Osteoblast (primary cell): ENCODE data around the gene TOR4A. TPM values are rescaled to one million over a fixed set of nuclear protein-coding genes. Genes with fewer than 3 reads are reported as not detected.

Source experiments
- DNase-seq: peaks from one replicate; pipeline ENCODE4 v3.0.0; 2011; ENCODE audit warnings: low spot score, mixed read lengths; ENCODE audit not compliant: insufficient read length; ENCODE audit errors: missing footprints
- H2AFZ ChIP-seq: 2 replicates; pipeline ENCODE4 v1.6.0; 2011; ENCODE audit warnings: mild to moderate bottlenecking, low read length
- H3K27ac ChIP-seq: 2 replicates; pipeline ENCODE4 v1.5.1; 2011; ENCODE audit warnings: mild to moderate bottlenecking, low read depth, low read length, moderate library complexity
- H3K27me3 ChIP-seq: 2 replicates; pipeline ENCODE4 v1.6.0; 2012; ENCODE audit warnings: mild to moderate bottlenecking, control low read depth, inconsistent platforms, low read length, moderate library complexity; ENCODE audit not compliant: insufficient read depth
- H3K36me3 ChIP-seq: 2 replicates; pipeline ENCODE4 v1.5.1; 2011; ENCODE audit warnings: mild to moderate bottlenecking, low read length, control low read depth, moderate library complexity; ENCODE audit not compliant: insufficient read depth
- H3K4me1 ChIP-seq: 2 replicates; pipeline ENCODE4 v1.5.1; 2011; ENCODE audit warnings: mild to moderate bottlenecking, low read length, control low read depth, moderate library complexity; ENCODE audit not compliant: insufficient read depth
- H3K4me2 ChIP-seq: 2 replicates; pipeline ENCODE4 v1.6.0; 2011; ENCODE audit warnings: mild to moderate bottlenecking, low read length; ENCODE audit not compliant: insufficient read depth
- H3K4me3 ChIP-seq: fragments of 200-600 bp; sonication (generic); 3 replicates; pipeline ENCODE4 v1.5.1; 2012; ENCODE audit warnings: mild to moderate bottlenecking, low read length, inconsistent platforms; ENCODE audit not compliant: insufficient read depth
- H3K79me2 ChIP-seq: 2 replicates; pipeline ENCODE4 v1.6.0; 2012; ENCODE audit warnings: mild to moderate bottlenecking, low read length, control low read depth, inconsistent platforms; ENCODE audit not compliant: insufficient read depth
- H3K9me3 ChIP-seq: 2 replicates; pipeline ENCODE4 v1.5.1; 2011; ENCODE audit warnings: low read depth, low read length, control low read depth
- H4K20me1 ChIP-seq: 2 replicates; pipeline ENCODE4 v1.6.0; 2012; ENCODE audit warnings: mild to moderate bottlenecking, low read length, control low read depth; ENCODE audit not compliant: insufficient read depth
- CTCF ChIP-seq: IDR thresholded peaks from 2 replicates; pipeline ENCODE4 v1.5.1; 2011; ENCODE audit warnings: mild to moderate bottlenecking, low read depth, low read length, moderate library complexity; ENCODE audit errors: extremely low read depth
- total RNA-seq: library from RNA; depleted of rRNA; stranded (reverse); fragments of >200 nt; gene quantifications from 2 replicates; pipeline ENCODE4 v1.2.3, GENCODE V29; 2012

Gene TOR4A
- total RNA-seq, 1 donor = 2.5 TPM

GRCh38 chr9:137308057-137308619, 30.6 kb downstream of the TOR4A start:
- no peaks in the 10 kb centered on the region for H3K36me3 ChIP-seq
- no peak for TF ChIP-seq CTCF
- no peak overlapping the region for H2AFZ ChIP-seq
- no peak overlapping the region for H3K4me3 ChIP-seq
- no peaks in the 10 kb centered on the region for H4K20me1 ChIP-seq
- no peak overlapping the region for H3K4me2 ChIP-seq
- H3K9me3 ChIP-seq = no peaks in the 10 kb centered on the region
- H3K79me2 ChIP-seq = no peaks in the 10 kb centered on the region
- DNase-seq = peak; percentile 78
- H3K4me1 ChIP-seq = peaks cover 4% of the 10 kb centered on the region
- H3K27ac ChIP-seq = no peak overlapping the region
- H3K27me3 ChIP-seq = no peaks in the 10 kb centered on the region

DNA sequence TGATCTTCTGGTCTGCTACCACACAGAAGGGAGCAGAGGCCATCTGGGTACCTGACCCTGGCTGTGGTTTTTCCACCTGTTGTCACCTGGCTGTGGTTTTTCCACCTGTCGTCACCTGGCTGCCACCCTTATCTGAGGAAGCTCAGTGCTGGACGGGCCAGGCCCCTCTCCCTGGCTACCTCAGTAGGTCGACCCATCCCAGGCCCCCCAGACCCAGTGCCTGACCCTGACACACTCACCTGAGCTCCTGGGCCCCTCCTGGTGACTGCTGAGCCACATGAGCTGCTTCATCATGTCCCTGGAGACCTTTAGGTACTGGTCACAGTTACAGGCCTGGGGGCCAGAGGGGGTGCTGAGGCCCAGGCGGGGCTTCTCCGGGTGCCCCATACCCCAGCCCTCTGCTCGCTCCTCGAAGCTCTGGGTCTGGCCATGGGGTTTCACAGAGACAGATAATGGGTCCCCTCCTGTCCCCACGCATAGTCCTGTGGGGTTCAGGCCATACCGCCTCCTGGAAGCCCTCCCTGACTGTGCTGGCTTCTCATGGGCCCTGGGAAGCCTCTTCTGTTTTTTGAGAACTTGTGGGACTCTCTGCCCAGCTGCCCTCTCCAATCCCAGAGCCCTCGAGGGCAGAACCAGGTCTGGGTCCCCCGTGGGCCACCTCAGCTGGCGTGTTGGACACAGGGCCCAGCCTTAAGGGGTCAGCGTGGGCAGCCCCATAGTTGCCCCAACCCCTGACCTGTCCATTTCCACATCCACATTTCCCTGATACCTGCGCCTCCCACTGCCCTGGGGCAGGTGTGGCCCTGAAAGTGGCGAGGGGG, 32.1 kb downstream of the TOR4A start:
- Histone ChIP-seq H3K4me1 (peaks cover 4% of the 10 kb centered on the region), H3K79me2 (no peaks in the 10 kb centered on the region), H2AFZ (no peak overlapping the region), H3K27me3 (no peaks in the 10 kb centered on the region), H3K27ac (no peak overlapping the region), H3K4me2 (no peak overlapping the region), H3K9me3 (no peaks in the 10 kb centered on the region), H3K4me3 (no peak overlapping the region), H4K20me1 (no peaks in the 10 kb centered on the region), H3K36me3 (no peaks in the 10 kb centered on the region)
- no peak for TF ChIP-seq CTCF
- DNase-seq = peak; percentile 90

GRCh38 chr9:137310189-137311052, 32.9 kb downstream of the TOR4A start:
- Histone ChIP-seq H3K36me3 (no peaks in the 10 kb centered on the region), H3K4me1 (peaks cover under 1% of the 10 kb centered on the region), H2AFZ (no peak overlapping the region), H3K79me2 (no peaks in the 10 kb centered on the region), H3K9me3 (no peaks in the 10 kb centered on the region), H4K20me1 (no peaks in the 10 kb centered on the region), H3K27me3 (no peaks in the 10 kb centered on the region), H3K4me3 (no peak overlapping the region), H3K27ac (no peak overlapping the region), H3K4me2 (no peak overlapping the region)
- TF ChIP-seq CTCF = no peak
- DNase-seq = peak; percentile 87
